ENCODE results near the gene CNTFR. TPM values are rescaled to one million over a fixed set of nuclear protein-coding genes. Genes with fewer than 3 reads are reported as not detected.
A peak's percentile ranks its signal among the peaks of the same experiment; 100 is the strongest.

Gene CNTFR
- total RNA-seq, 1 experiment from 2014 or later: 4.5 TPM

- Histone ChIP-seq H3K4me1 (ENCODE audit: insufficient read depth, low read length, poor library complexity, severe bottlenecking) (no peaks in the 10 kb centered on the region), H3K36me3 (ENCODE audit: insufficient read depth, low read length, poor library complexity, severe bottlenecking) (peaks cover 3% of the 10 kb centered on the region), H3K9me3 (ENCODE audit: low read depth, low read length, poor library complexity, severe bottlenecking) (no peaks in the 10 kb centered on the region), H3K27ac (ENCODE audit: low read depth, low read length, poor library complexity, severe bottlenecking) (no peak overlapping the region), H3K27me3 (replicated peaks; ENCODE audit: insufficient read depth, low read depth, low read length, poor library complexity) (no peaks in the 10 kb centered on the region), H3K4me3 (ENCODE audit: low read depth, low read length, poor library complexity, severe bottlenecking) (no peak overlapping the region)
- no peak for TF ChIP-seq CTCF (conservative IDR thresholded peaks at IDR 0.05; ENCODE audit: low read depth, low read length)
- TF ChIP-seq EZH2 (IDR thresholded peaks at IDR 0.05; ENCODE audit: borderline replicate concordance, low read depth, low read length, poor library complexity, severe bottlenecking): no peak
- BruUV-seq (replicated peaks): no TSS peak
- no peak for DNase-seq (ENCODE audit: low spot score)
- ChIA-PET POLR2A (ENCODE audit: low non-redundant PET) (no interaction called here), CTCF (no interaction called here)
- intact Hi-C loops (cut with micrococcal nuclease; ENCODE audit: unreplicated experiment): no loop called here
Observed at GRCh38 chr9:34606190-34606589, 16.7 kb upstream of the CNTFR start.

- DNase-seq (ENCODE audit: low spot score): peak; percentile 88
- no TSS peak for BruUV-seq (replicated peaks)
- H3K27ac ChIP-seq (ENCODE audit: low read depth, low read length, poor library complexity, severe bottlenecking): no peak overlapping the region
- intact Hi-C loops (cut with micrococcal nuclease; ENCODE audit: unreplicated experiment): loop anchor here (5.0 kb wide), 1 partner anchor 101 kb away; no protein-coding TSS in a partner anchor
- no peaks in the 10 kb centered on the region for H3K9me3 ChIP-seq (ENCODE audit: low read depth, low read length, poor library complexity, severe bottlenecking)
- H3K4me1 ChIP-seq (ENCODE audit: insufficient read depth, low read length, poor library complexity, severe bottlenecking): no peaks in the 10 kb centered on the region
- ChIA-PET CTCF (interaction anchor here (0.5 to 2.1 kb wide), 16 partner anchors 8 to 1453 kb away, joined by 3 to 17 read pairs (median 4); partner anchors contain the start of gene MYORG), POLR2A (ENCODE audit: low non-redundant PET) (no interaction called here)
- TF ChIP-seq EZH2 (IDR thresholded peaks at IDR 0.05; ENCODE audit: borderline replicate concordance, low read depth, low read length, poor library complexity, severe bottlenecking): no peak
- TF ChIP-seq CTCF (conservative IDR thresholded peaks at IDR 0.05; ENCODE audit: low read depth, low read length): peak; percentile 96
- no peaks in the 10 kb centered on the region for H3K36me3 ChIP-seq (ENCODE audit: insufficient read depth, low read length, poor library complexity, severe bottlenecking)
- no peak overlapping the region for H3K4me3 ChIP-seq (ENCODE audit: low read depth, low read length, poor library complexity, severe bottlenecking)
- no peaks in the 10 kb centered on the region for H3K27me3 ChIP-seq (replicated peaks; ENCODE audit: insufficient read depth, low read depth, low read length, poor library complexity)
Observed at GRCh38 chr9:34603610-34604231, 14.2 kb upstream of the CNTFR start.

- no peak for DNase-seq (ENCODE audit: low spot score)
- Histone ChIP-seq H3K36me3 (ENCODE audit: insufficient read depth, low read length, poor library complexity, severe bottlenecking) (no peaks in the 10 kb centered on the region), H3K4me1 (ENCODE audit: insufficient read depth, low read length, poor library complexity, severe bottlenecking) (no peaks in the 10 kb centered on the region), H3K27me3 (replicated peaks; ENCODE audit: insufficient read depth, low read depth, low read length, poor library complexity) (no peaks in the 10 kb centered on the region), H3K27ac (ENCODE audit: low read depth, low read length, poor library complexity, severe bottlenecking) (no peak overlapping the region), H3K9me3 (ENCODE audit: low read depth, low read length, poor library complexity, severe bottlenecking) (no peaks in the 10 kb centered on the region), H3K4me3 (ENCODE audit: low read depth, low read length, poor library complexity, severe bottlenecking) (no peak overlapping the region)
- no TSS peak for BruUV-seq (replicated peaks)
- ChIA-PET POLR2A (ENCODE audit: low non-redundant PET) (no interaction called here), CTCF (interaction anchor here (0.5 to 2.1 kb wide), 2 partner anchors 198 to 277 kb away, joined by 4 to 17 read pairs; no protein-coding TSS in a partner anchor)
- intact Hi-C loops (cut with micrococcal nuclease; ENCODE audit: unreplicated experiment): loop anchor here (5.0 kb wide), 1 partner anchor 100 kb away; no protein-coding TSS in a partner anchor
- TF ChIP-seq CTCF (conservative IDR thresholded peaks at IDR 0.05; ENCODE audit: low read depth, low read length): no peak
- no peak for TF ChIP-seq EZH2 (IDR thresholded peaks at IDR 0.05; ENCODE audit: borderline replicate concordance, low read depth, low read length, poor library complexity, severe bottlenecking)
Observed at GRCh38 chr9:34601937-34602573, 12.5 kb upstream of the CNTFR start.

Measured in A673 (cell line).